ENCODE results near the gene ZCCHC24. TPM values are rescaled to one million over a fixed set of nuclear protein-coding genes. Genes with fewer than 3 reads are reported as not detected.

The ZCCHC24 gene
- total RNA-seq, 1 experiment from 2014 or later: 6.0 TPM

DNA sequence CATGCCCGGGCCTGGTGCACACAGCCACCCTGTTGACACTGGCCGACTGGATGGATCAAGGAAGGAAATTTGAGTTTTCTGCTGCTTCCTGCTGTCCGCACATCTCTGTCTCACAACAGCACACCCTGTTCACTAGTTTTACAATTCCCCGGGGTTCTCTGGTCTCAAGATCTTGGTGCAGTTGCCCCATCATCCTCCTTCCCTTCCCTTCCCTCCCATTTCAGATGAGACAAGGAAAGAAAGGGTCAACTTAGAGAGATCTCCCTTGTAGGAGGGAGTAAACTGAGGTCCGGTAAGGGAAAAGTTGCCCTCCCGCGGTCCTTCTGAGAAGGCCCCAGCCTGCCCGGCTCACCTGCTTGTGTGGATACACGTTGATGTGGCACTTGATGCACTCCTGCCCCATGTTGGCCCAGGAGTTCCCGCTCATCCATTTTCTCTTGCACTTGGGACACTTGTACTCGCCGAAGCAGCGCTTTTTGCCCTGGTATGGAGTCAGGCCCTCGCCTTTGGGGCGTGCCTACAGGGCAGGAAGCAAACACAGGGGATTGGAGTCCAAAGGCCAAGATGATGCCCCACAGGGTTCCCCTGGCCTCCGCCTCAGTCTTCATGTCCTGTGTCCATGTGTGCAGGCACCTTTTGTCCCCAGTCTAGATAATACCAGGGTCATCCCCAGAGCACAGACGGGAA lies 51.4 kb downstream of the ZCCHC24 start:
- TF ChIP-seq, protein P1, sequence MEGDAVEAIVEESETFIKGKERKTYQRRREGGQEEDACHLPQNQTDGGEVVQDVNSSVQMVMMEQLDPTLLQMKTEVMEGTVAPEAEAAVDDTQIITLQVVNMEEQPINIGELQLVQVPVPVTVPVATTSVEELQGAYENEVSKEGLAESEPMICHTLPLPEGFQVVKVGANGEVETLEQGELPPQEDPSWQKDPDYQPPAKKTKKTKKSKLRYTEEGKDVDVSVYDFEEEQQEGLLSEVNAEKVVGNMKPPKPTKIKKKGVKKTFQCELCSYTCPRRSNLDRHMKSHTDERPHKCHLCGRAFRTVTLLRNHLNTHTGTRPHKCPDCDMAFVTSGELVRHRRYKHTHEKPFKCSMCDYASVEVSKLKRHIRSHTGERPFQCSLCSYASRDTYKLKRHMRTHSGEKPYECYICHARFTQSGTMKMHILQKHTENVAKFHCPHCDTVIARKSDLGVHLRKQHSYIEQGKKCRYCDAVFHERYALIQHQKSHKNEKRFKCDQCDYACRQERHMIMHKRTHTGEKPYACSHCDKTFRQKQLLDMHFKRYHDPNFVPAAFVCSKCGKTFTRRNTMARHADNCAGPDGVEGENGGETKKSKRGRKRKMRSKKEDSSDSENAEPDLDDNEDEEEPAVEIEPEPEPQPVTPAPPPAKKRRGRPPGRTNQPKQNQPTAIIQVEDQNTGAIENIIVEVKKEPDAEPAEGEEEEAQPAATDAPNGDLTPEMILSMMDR (conservative IDR thresholded peaks at IDR 0.05): no peak
- TF ChIP-seq EZH2 (IDR thresholded peaks at IDR 0.05; ENCODE audit: low read depth): no peak
- H2AFZ ChIP-seq: no peak overlapping the region
- POLR2A ChIA-PET (ENCODE audit: unreplicated experiment): no interaction called here

DNA sequence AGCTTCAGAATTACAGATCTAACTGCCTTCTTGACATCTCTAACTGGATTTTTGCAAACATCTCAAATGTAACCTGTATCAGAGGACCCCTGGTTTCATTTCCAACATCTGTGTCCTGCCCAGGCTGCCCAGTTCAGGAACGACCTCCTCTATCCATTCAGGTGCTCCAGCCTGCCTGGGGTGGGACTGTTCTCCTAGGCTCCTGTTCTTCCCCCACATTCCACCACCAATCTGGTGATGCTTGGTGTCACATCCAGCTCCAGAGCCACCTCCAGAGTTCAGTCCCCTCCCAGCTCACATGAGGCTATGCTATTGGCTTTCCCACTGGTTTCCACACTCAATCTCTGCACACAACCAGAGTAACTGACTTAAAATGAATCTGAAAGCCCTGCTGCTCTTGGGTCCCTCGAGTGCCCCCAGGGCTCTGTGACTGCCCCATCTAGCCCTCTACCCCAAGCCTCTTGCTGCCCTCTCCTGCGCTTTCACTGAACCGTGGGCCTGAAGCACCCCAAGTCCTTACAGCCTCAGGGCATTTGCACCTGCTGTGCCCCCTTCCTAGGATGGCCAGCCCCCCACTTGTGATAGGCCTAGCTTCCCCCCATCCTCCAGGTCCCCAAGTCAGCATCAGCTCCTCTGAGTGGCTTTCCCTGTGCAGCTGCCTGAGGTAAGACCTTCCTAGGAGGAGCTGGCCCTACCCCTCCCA lies 52.1 kb downstream of the ZCCHC24 start:
- H3K4me1 ChIP-seq (replicated peaks; ENCODE audit: insufficient read depth): no peaks in the 10 kb centered on the region
- H4K20me1 ChIP-seq (ENCODE audit: insufficient read depth): no peaks in the 10 kb centered on the region
- no peaks in the 10 kb centered on the region for H3K9me3 ChIP-seq (ENCODE audit: insufficient read depth, low read depth)
- no peaks in the 10 kb centered on the region for H3K9me2 ChIP-seq (ENCODE audit: insufficient read depth)
- no peaks in the 10 kb centered on the region for H3K79me2 ChIP-seq (ENCODE audit: low read depth)
- ChIA-PET POLR2A (ENCODE audit: unreplicated experiment) (interaction anchor here (0.6 kb wide), 1 partner anchor 1585 kb away, joined by 6 read pairs; no protein-coding TSS in a partner anchor), CTCF (no interaction called here)
- no peaks in the 10 kb centered on the region for H3K27me3 ChIP-seq (ENCODE audit: insufficient read depth, low read depth)
- DNase-seq: no peak
- H2AFZ ChIP-seq: no peak overlapping the region
- H3K4me2 ChIP-seq: no peak overlapping the region
- H3K36me3 ChIP-seq (ENCODE audit: low read depth): no peaks in the 10 kb centered on the region
- TF ChIP-seq, protein P1 (conservative IDR thresholded peaks at IDR 0.05): no peak
- no peak for TF ChIP-seq EZH2 (IDR thresholded peaks at IDR 0.05; ENCODE audit: low read depth)
- no peaks in the 10 kb centered on the region for H3F3A ChIP-seq (ENCODE audit: insufficient read depth, low read depth)
- BruUV-seq (replicated peaks): no TSS peak
- no peak overlapping the region for H3K27ac ChIP-seq
- no peak overlapping the region for H3K4me3 ChIP-seq
- intact Hi-C loops (cut with micrococcal nuclease; ENCODE audit: unreplicated experiment): no loop called here

More for the DNA sequence above, 51.4 kb downstream of the ZCCHC24 start:
- Histone ChIP-seq H3K79me2 (ENCODE audit: low read depth) (no peaks in the 10 kb centered on the region), H3K27me3 (ENCODE audit: insufficient read depth, low read depth) (no peaks in the 10 kb centered on the region), H3K9me3 (ENCODE audit: insufficient read depth, low read depth) (no peaks in the 10 kb centered on the region), H4K20me1 (ENCODE audit: insufficient read depth) (no peaks in the 10 kb centered on the region), H3K36me3 (ENCODE audit: low read depth) (no peaks in the 10 kb centered on the region), H3F3A (ENCODE audit: insufficient read depth, low read depth) (no peaks in the 10 kb centered on the region), H3K4me1 (replicated peaks; ENCODE audit: insufficient read depth) (no peaks in the 10 kb centered on the region), H3K4me2 (no peak overlapping the region), H3K9me2 (ENCODE audit: insufficient read depth) (no peaks in the 10 kb centered on the region), H3K4me3 (no peak overlapping the region), H3K27ac (no peak overlapping the region)
- CTCF ChIA-PET: no interaction called here
- DNase-seq: no peak
- intact Hi-C loops (cut with micrococcal nuclease; ENCODE audit: unreplicated experiment): no loop called here
- BruUV-seq (replicated peaks): no TSS peak

DNA sequence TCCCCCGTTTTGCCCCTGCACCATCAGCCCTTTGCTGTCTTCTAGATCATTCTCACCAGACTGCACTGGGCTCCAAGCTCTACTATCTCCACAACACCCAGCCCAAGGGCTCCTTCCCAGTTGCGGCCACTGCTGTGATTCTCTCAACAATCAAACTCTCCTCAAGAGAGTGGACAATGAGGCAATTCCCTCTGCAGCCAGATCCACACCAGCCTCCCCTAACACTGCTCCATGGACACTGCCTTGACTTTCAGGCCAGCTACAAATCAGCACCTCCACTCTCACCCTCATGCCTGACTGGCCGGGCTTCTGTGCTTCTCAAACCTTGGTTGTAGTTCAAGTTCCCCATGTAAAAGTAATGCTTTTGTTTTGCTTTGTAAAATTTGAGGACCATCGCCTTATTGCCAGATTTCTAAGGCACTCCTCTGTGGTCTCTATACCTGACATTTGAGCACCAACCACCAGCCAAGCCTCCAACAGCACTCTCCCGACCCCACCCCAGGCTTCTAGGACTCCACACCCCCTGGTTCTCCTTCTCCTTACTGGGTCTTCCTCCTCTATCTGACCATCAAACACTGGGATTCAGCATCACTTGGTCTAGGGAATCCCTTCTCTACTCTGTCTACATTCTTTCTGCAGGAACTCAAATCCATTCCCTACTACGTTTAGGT lies 52.8 kb downstream of the ZCCHC24 start:
- no peak overlapping the region for H3K4me3 ChIP-seq
- TF ChIP-seq, protein P1 (conservative IDR thresholded peaks at IDR 0.05): no peak
- no peak for TF ChIP-seq EZH2 (IDR thresholded peaks at IDR 0.05; ENCODE audit: low read depth)

More for the DNA sequence above, 52.8 kb downstream of the ZCCHC24 start:
- H3K9me2 ChIP-seq (ENCODE audit: insufficient read depth): no peaks in the 10 kb centered on the region
- H3F3A ChIP-seq (ENCODE audit: insufficient read depth, low read depth): no peaks in the 10 kb centered on the region
- H3K27ac ChIP-seq: no peak overlapping the region
- ChIA-PET CTCF (interaction anchor here (0.6 kb wide), 1 partner anchor 18 kb away, joined by 3 read pairs; no protein-coding TSS in a partner anchor), POLR2A (ENCODE audit: unreplicated experiment) (interaction anchor here (0.6 kb wide), 1 partner anchor 1584 kb away, joined by 6 read pairs; no protein-coding TSS in a partner anchor)
- no peaks in the 10 kb centered on the region for H3K79me2 ChIP-seq (ENCODE audit: low read depth)
- H3K9me3 ChIP-seq (ENCODE audit: insufficient read depth, low read depth): no peaks in the 10 kb centered on the region
- no peak overlapping the region for H2AFZ ChIP-seq
- no peaks in the 10 kb centered on the region for H3K36me3 ChIP-seq (ENCODE audit: low read depth)
- H4K20me1 ChIP-seq (ENCODE audit: insufficient read depth): no peaks in the 10 kb centered on the region
- no TSS peak for BruUV-seq (replicated peaks)
- no peaks in the 10 kb centered on the region for H3K27me3 ChIP-seq (ENCODE audit: insufficient read depth, low read depth)
- H3K4me1 ChIP-seq (replicated peaks; ENCODE audit: insufficient read depth): no peaks in the 10 kb centered on the region
- no peak overlapping the region for H3K4me2 ChIP-seq
- no peak for DNase-seq
- intact Hi-C loops (cut with micrococcal nuclease; ENCODE audit: unreplicated experiment): no loop called here

Data from PC-9 (cell line).